Left lung (tissue), 10 donors: ENCODE measurements around the gene SALL2. TPM values are rescaled to one million over a fixed set of nuclear protein-coding genes. Genes with fewer than 3 reads are reported as not detected.

Experiments
- ATAC-seq: fragments of 200-7000 bp; cut with Tn5 transposase; one replicate; pipeline ENCODE4 v1.9.1; 2020; ENCODE audit warnings: moderate library complexity
- DNase-seq, 4 donors: peaks; one replicate each; pipeline ENCODE4 v3.0.0-alpha.2; 2013 to 2020
- H3K27ac ChIP-seq, 2 donors: fragments of 200-600 bp; sonication (generic) in 1 of 2; one replicate each; pipeline versions ENCODE4 v1.5.0 to v1.8.0; 2020 to 2021
- H3K27me3 ChIP-seq, 2 donors: fragments of 200-600 bp; sonication (generic) in 1 of 2; one replicate each; pipeline versions ENCODE4 v1.5.0 to v1.8.0; 2020 to 2021
- H3K36me3 ChIP-seq, 2 donors: fragments of 200-600 bp; sonication (generic) in 1 of 2; one replicate each; pipeline versions ENCODE4 v1.5.0 to v1.8.0; 2020 to 2021
- H3K4me1 ChIP-seq, 2 donors: fragments of 200-600 bp; one replicate each; pipeline ENCODE4 v1.8.0; 2021
- H3K4me3 ChIP-seq, 2 donors: fragments of 200-600 bp; sonication (generic) in 1 of 2; one replicate each; pipeline versions ENCODE4 v1.5.0 to v1.8.0; 2020 to 2021; ENCODE audit warnings: mild to moderate bottlenecking in 1 of 2
- H3K9me3 ChIP-seq, 2 donors: fragments of 200-600 bp; sonication (generic) in 1 of 2; one replicate each; pipeline versions ENCODE4 v1.5.0 to v1.8.0; 2020 to 2021
- CTCF ChIP-seq, 2 donors: fragments of 200-600 bp; sonication (generic) in 1 of 2; IDR thresholded peaks; one replicate each; pipeline versions ENCODE4 v1.5.0 to v1.8.0; 2021; ENCODE audit warnings: antibody characterized with exemption in 2 of 2
- intact Hi-C, 2 donors: fragments of 100-400 bp; cut with DNase I; formaldehyde crosslinking; loops; one replicate each; pipeline versions ENCODE4 v1.11.2 to v1.14.2; 2022
- polyA plus RNA-seq, 6 donors: library from polyadenylated mRNA; unstranded; fragments of 120-200 nt; gene quantifications; one replicate each; pipeline ENCODE4 v1.2.1, GENCODE V29; 2013; ENCODE audit not compliant: insufficient read length in 6 of 6
- total RNA-seq, 2 donors: library from RNA; stranded (reverse); fragmentation: NEBNext Ultra II Directional; extraction: Animal tissue kit (Norgen Biotek cat#: 25700); gene quantifications; one replicate each; pipeline ENCODE4 v1.2.1, GENCODE V29; 2021
- donor health status: DM: no; HTN: yes; CAD: no.
- donor health status: DM: no; HTN: no; CAD: no.

SALL2 gene
- total and polyA plus RNA-seq, 8 donors = 7.6 to 44.9 (median 36.1) TPM

GRCh38 chr14:21476523-21476924, 49.6 kb downstream of the SALL2 start:
- ATAC-seq = peak; percentile 92
- no peaks in the 10 kb centered on the region for H3K9me3 ChIP-seq
- TF ChIP-seq CTCF (IDR thresholded peaks at IDR 0.05) = no peak
- H3K27ac ChIP-seq = peak overlapping the region; percentile 76 to 78
- H3K27me3 ChIP-seq = no peaks in the 10 kb centered on the region
- H3K4me1 ChIP-seq = peaks cover 14 to 33% of the 10 kb centered on the region in 2 donors
- peak in 2 of 4 donors; percentile 90 to 95 for DNase-seq
- peak overlapping the region; percentile 60 to 85 for H3K4me3 ChIP-seq
- peaks cover 0 to 26% of the 10 kb centered on the region in 2 donors for H3K36me3 ChIP-seq
- intact Hi-C loops = no loop called here

GRCh38 chr14:21475767-21476522, 50.2 kb downstream of the SALL2 start:
- DNase-seq = no peak
- Histone ChIP-seq H3K9me3 (no peaks in the 10 kb centered on the region), H3K27me3 (no peaks in the 10 kb centered on the region), H3K4me1 (peaks cover 14 to 33% of the 10 kb centered on the region in 2 donors), H3K36me3 (peaks cover 0 to 21% of the 10 kb centered on the region in 2 donors), H3K4me3 (peak overlapping the region; percentile 60 to 85), H3K27ac (peak overlapping the region; percentile 76 to 78)
- intact Hi-C loops = no loop called here
- ATAC-seq = peak; percentile 37
- no peak for TF ChIP-seq CTCF (IDR thresholded peaks at IDR 0.05)

Other genes starting within 250 kb of the SALL2 start
- gene RPGRIP1, start 246.3 kb downstream of the SALL2 start, total RNA-seq = 1 to 10 TPM in 1 of 2 donors, under 1 TPM in 1; 0.41 to 1.3 TPM
- gene RPGRIP1, start 246.3 kb downstream of the SALL2 start, polyA plus RNA-seq = under 1 TPM; 0.54 to 0.84 (median 0.64) TPM
- 10 to 100 TPM; 46.7 to 61.1 TPM for gene SUPT16H, start 142.3 kb downstream of the SALL2 start, total RNA-seq
- 100 to 1,000 TPM; 114 to 140 (median 128) TPM for gene SUPT16H, start 142.3 kb downstream of the SALL2 start, polyA plus RNA-seq
- 10 to 100 TPM; 69.2 to 73.5 TPM for gene CHD8, start 70.2 kb downstream of the SALL2 start, total RNA-seq
- gene CHD8, start 70.2 kb downstream of the SALL2 start, polyA plus RNA-seq = 10 to 100 TPM; 75.0 to 83.0 (median 78.6) TPM
- 10 to 100 TPM; 26.8 to 30.2 TPM for gene RAB2B, start 49.4 kb downstream of the SALL2 start, total RNA-seq
- 10 to 100 TPM; 45.5 to 58.1 (median 50.2) TPM for gene RAB2B, start 49.4 kb downstream of the SALL2 start, polyA plus RNA-seq
- 10 to 100 TPM; 62.9 to 67.9 TPM for gene TOX4, start 49.2 kb downstream of the SALL2 start, total RNA-seq
- 10 to 100 TPM; 56.3 to 69.1 (median 58.3) TPM for gene TOX4, start 49.2 kb downstream of the SALL2 start, polyA plus RNA-seq
- gene METTL3, start 15.0 kb downstream of the SALL2 start, total RNA-seq = 10 to 100 TPM; 36.8 to 50.4 TPM
- 100 to 1,000 TPM in 1 of 6 donors, 10 to 100 TPM in 5; 85.9 to 109 (median 97.0) TPM for gene METTL3, start 15.0 kb downstream of the SALL2 start, polyA plus RNA-seq
- not detected for gene OR10G3, start 53.7 kb upstream of the SALL2 start, total RNA-seq
- under 1 TPM in 3 of 6 donors, not detected in 3; 0.06 to 0.08 (median 0.07) TPM for gene OR10G3, start 53.7 kb upstream of the SALL2 start, polyA plus RNA-seq
- gene OR10G2, start 108.6 kb upstream of the SALL2 start, total RNA-seq = not detected
- not detected for gene OR10G2, start 108.6 kb upstream of the SALL2 start, polyA plus RNA-seq
- not detected for gene OR4E2, start 127.5 kb upstream of the SALL2 start, total RNA-seq
- under 1 TPM in 2 of 6 donors, not detected in 4; 0.07 to 0.08 TPM for gene OR4E2, start 127.5 kb upstream of the SALL2 start, polyA plus RNA-seq
- gene OR4E1, start 147.5 kb upstream of the SALL2 start, total RNA-seq = not detected
- under 1 TPM in 5 of 6 donors, not detected in 1; 0.05 to 0.08 (median 0.06) TPM for gene OR4E1, start 147.5 kb upstream of the SALL2 start, polyA plus RNA-seq